C4-2B (cell line): ENCODE data around the gene SERINC4.
A peak's percentile ranks its signal among the peaks of the same experiment; 100 is the strongest.

Experiments
- CTCF ChIP-seq: fragments of 450-650 bp; conservative IDR thresholded peaks from 2 replicates; pipeline ENCODE4 v1.5.1; 2017; ENCODE audit warnings: mild to moderate bottlenecking
- ZFX ChIP-seq: fragments of 450-650 bp; IDR thresholded peaks from 2 replicates; pipeline ENCODE4 v1.6.1; 2017

GRCh38 chr15:43777267-43777914, 22.6 kb downstream of the SERINC4 start:
- TF ChIP-seq CTCF (peak; percentile 92), ZFX (peak; percentile 43; the same call in 1 of the 2 replicates)
